H9 (cell line): ENCODE results near the gene SIPA1L3. TPM values are rescaled to one million over a fixed set of nuclear protein-coding genes. Genes with fewer than 3 reads are reported as not detected.
A peak's percentile ranks its signal among the peaks of the same experiment; 100 is the strongest.

ENCODE experiments used
- DNase-seq: peaks from one replicate; pipeline ENCODE4 v3.0.0-alpha.2; 2017
- H2AFZ ChIP-seq: one replicate; pipeline ENCODE4 v1.6.1; 2013; ENCODE audit warnings: mild to moderate bottlenecking, low read length, control low read depth, moderate library complexity
- H2AK5ac ChIP-seq: 2 replicates; pipeline ENCODE4 v1.6.1; 2013; ENCODE audit warnings: low read length, control low read depth, mixed read lengths; ENCODE audit not compliant: insufficient read length
- H2BK120ac ChIP-seq: one replicate; pipeline ENCODE4 v1.6.1; 2013; ENCODE audit warnings: low read depth, mild to moderate bottlenecking, low read length, control low read depth, inconsistent platforms; ENCODE audit not compliant: poor library complexity, severe bottlenecking
- H2BK12ac ChIP-seq: 2 replicates; pipeline ENCODE4 v1.6.1; 2013; ENCODE audit warnings: low read length, control low read depth, mixed read lengths, low read depth; ENCODE audit not compliant: insufficient read length
- H2BK15ac ChIP-seq: 2 replicates; pipeline ENCODE4 v1.6.1; 2013; ENCODE audit warnings: low read depth, low read length, control low read depth
- H2BK20ac ChIP-seq: one replicate; pipeline ENCODE4 v1.6.1; 2013; ENCODE audit warnings: low read depth, mild to moderate bottlenecking, low read length, control low read depth, inconsistent platforms; ENCODE audit not compliant: poor library complexity, severe bottlenecking
- H2BK5ac ChIP-seq: 2 replicates; pipeline ENCODE4 v1.6.1; 2013; ENCODE audit warnings: low read length, control low read depth, mixed read lengths; ENCODE audit not compliant: insufficient read length
- H3K14ac ChIP-seq: 2 replicates; pipeline ENCODE4 v1.6.1; 2013; ENCODE audit warnings: low read length, control low read depth; ENCODE audit not compliant: insufficient read depth
- H3K18ac ChIP-seq: 2 replicates; pipeline ENCODE4 v1.6.1; 2013; ENCODE audit warnings: low read depth, mild to moderate bottlenecking, mixed read lengths, low read length, control low read depth; ENCODE audit not compliant: insufficient read length
- H3K23ac ChIP-seq: 2 replicates; pipeline ENCODE4 v1.6.1; 2013; ENCODE audit warnings: low read length, control low read depth, mixed read lengths, low read depth; ENCODE audit not compliant: insufficient read length
- H3K23me2 ChIP-seq: 2 replicates; pipeline ENCODE4 v1.6.1; 2013; ENCODE audit warnings: low read depth, mild to moderate bottlenecking, mixed read lengths, low read length, control low read depth; ENCODE audit not compliant: insufficient read length, poor library complexity, severe bottlenecking
- H3K27ac ChIP-seq: 2 replicates; pipeline ENCODE4 v1.5.1; 2013; ENCODE audit warnings: low read length, control low read depth, mixed read lengths, low read depth; ENCODE audit not compliant: insufficient read length
- H3K27me3 ChIP-seq: 2 replicates; pipeline ENCODE4 v1.6.1; 2013; ENCODE audit warnings: low read length, control low read depth, inconsistent platforms; ENCODE audit not compliant: insufficient read depth
- H3K4ac ChIP-seq: 2 replicates; pipeline ENCODE4 v1.6.1; 2013; ENCODE audit warnings: low read depth, mild to moderate bottlenecking, control low read depth, inconsistent platforms, low read length, moderate library complexity
- H3K4me1 ChIP-seq: 2 replicates; pipeline ENCODE4 v1.6.1; 2013; ENCODE audit warnings: low read length, control low read depth, inconsistent platforms; ENCODE audit not compliant: insufficient read depth
- H3K4me2 ChIP-seq: 2 replicates; pipeline ENCODE4 v1.6.1; 2013; ENCODE audit warnings: low read length, control low read depth, mixed read lengths; ENCODE audit not compliant: insufficient read length, insufficient read depth
- H3K56ac ChIP-seq: 2 replicates; pipeline ENCODE4 v1.6.1; 2013; ENCODE audit warnings: low read depth, mild to moderate bottlenecking, mixed read lengths, low read length, control low read depth; ENCODE audit not compliant: insufficient read length
- H3K79me1 ChIP-seq: 2 replicates; pipeline ENCODE4 v1.6.1; 2013; ENCODE audit warnings: low read depth, mild to moderate bottlenecking, moderate library complexity, low read length, control low read depth, inconsistent platforms; ENCODE audit not compliant: insufficient read depth, poor library complexity, severe bottlenecking
- H3K79me2 ChIP-seq: 2 replicates; pipeline ENCODE4 v1.6.1; 2013; ENCODE audit warnings: low read length, control low read depth, inconsistent platforms; ENCODE audit not compliant: insufficient read depth
- H3K9ac ChIP-seq: 2 replicates; pipeline ENCODE4 v1.6.1; 2013; ENCODE audit warnings: low read length, control low read depth, mixed read lengths; ENCODE audit not compliant: insufficient read length; ENCODE audit errors: extremely low read depth
- H3K9me3 ChIP-seq: one replicate; pipeline ENCODE4 v1.6.1; 2013; ENCODE audit warnings: low read depth, low read length, inconsistent platforms; ENCODE audit not compliant: control insufficient read depth
- H3T11ph ChIP-seq: one replicate; pipeline ENCODE4 v1.6.1; 2013; ENCODE audit warnings: mild to moderate bottlenecking, low read length, control low read depth, inconsistent platforms
- H4K20me1 ChIP-seq: one replicate; pipeline ENCODE4 v1.6.1; 2013; ENCODE audit not compliant: control insufficient read depth, insufficient read length, insufficient read depth
- H4K5ac ChIP-seq: 2 replicates; pipeline ENCODE4 v1.6.1; 2013; ENCODE audit warnings: low read depth, mild to moderate bottlenecking, mixed read lengths, low read length, control low read depth; ENCODE audit not compliant: insufficient read length
- H4K8ac ChIP-seq: replicated peaks from 2 replicates; pipeline ENCODE4 v1.6.1; 2013; ENCODE audit warnings: low read length, control low read depth, mixed read lengths, low read depth; ENCODE audit not compliant: insufficient read length
- H4K91ac ChIP-seq: 2 replicates; pipeline ENCODE4 v1.6.1; 2013; ENCODE audit warnings: low read depth, mild to moderate bottlenecking, moderate library complexity, mixed read lengths, low read length, control low read depth; ENCODE audit not compliant: insufficient read length
- H3K27ac Mint-ChIP-seq, 3 experiments: 2 replicates in 2 of 3; 3 replicates in 1 of 3; pipeline ENCODE4 v1.8.0; 2020 to 2021; ENCODE audit warnings: mixed read lengths in 3 of 3, mild to moderate bottlenecking in 1 of 3, moderate library complexity in 1 of 3
- H3K27me3 Mint-ChIP-seq: 2 replicates; pipeline ENCODE4 v1.8.0; 2021; ENCODE audit warnings: low read depth, mild to moderate bottlenecking, moderate library complexity, mixed read lengths
- H3K36me3 Mint-ChIP-seq, 3 experiments: 2 replicates in 2 of 3; 3 replicates in 1 of 3; pipeline ENCODE4 v1.8.0; 2020 to 2021; ENCODE audit warnings: low read depth in 3 of 3, mixed read lengths in 3 of 3; ENCODE audit not compliant: insufficient read depth in 1 of 3
- H3K4me1 Mint-ChIP-seq, 2 experiments: 2 replicates each; pipeline ENCODE4 v1.8.0; 2020; ENCODE audit warnings: mixed read lengths in 2 of 2
- H3K4me3 Mint-ChIP-seq, 2 experiments: 2 replicates in 1 of 2; 3 replicates in 1 of 2; pipeline ENCODE4 v1.8.0; 2020 to 2021; ENCODE audit warnings: mild to moderate bottlenecking in 2 of 2, mixed read lengths in 2 of 2, moderate library complexity in 1 of 2
- H3K9me3 Mint-ChIP-seq, 2 experiments: 2 replicates in 1 of 2; 3 replicates in 1 of 2; pipeline ENCODE4 v1.8.0; 2020; ENCODE audit warnings: mild to moderate bottlenecking in 2 of 2, mixed read lengths in 2 of 2, moderate library complexity in 1 of 2
- CTCF ChIP-seq: fragments of 200-600 bp; sonication (generic); conservative IDR thresholded peaks from 3 replicates; pipeline ENCODE4 v1.8.0; 2021; ENCODE audit warnings: antibody characterized with exemption, mild to moderate bottlenecking
- WGBS: extraction: QIAGEN DNeasy Blood & Tissue Kit; methylation state at CpG from one replicate; pipeline ENCODE4 v1.1.7; 2013; ENCODE audit warnings: missing lambda C conversion rate, low lambda C conversion rate, mixed read lengths; ENCODE audit not compliant: insufficient read length; ENCODE audit errors: extremely low coverage; 5-methylcytosine and 5-hydroxymethylcytosine counted together
- total RNA-seq: library from RNA; stranded (reverse); gene quantifications from 2 replicates; pipeline ENCODE4 v1.2.1, GENCODE V29; 2021

SIPA1L3 gene
- total RNA-seq, 1 experiment from 2014 or later, result 40.1 TPM

- Histone ChIP-seq H2AK5ac (no peak overlapping the region), H3K79me2 (peaks cover 3% of the 10 kb centered on the region; the same call in 1 of the 2 replicates), H3K9me3 (no peaks in the 10 kb centered on the region), H3K9ac (no peak overlapping the region), H2BK120ac (no peak overlapping the region), H3K79me1 (no peaks in the 10 kb centered on the region), H3K27ac (no peak overlapping the region), H3K27me3 (no peaks in the 10 kb centered on the region), H2BK20ac (no peak overlapping the region), H3K4me1 (peaks cover 11% of the 10 kb centered on the region; the same call in 1 of the 2 replicates), H2AFZ (no peak overlapping the region), H3K23ac (no peak overlapping the region), H3K23me2 (no peaks in the 10 kb centered on the region), H3K4ac (no peak overlapping the region), H4K8ac (no peak overlapping the region), H3K18ac (peak overlapping the region; percentile 41), H4K5ac (no peak overlapping the region), H2BK15ac (no peak overlapping the region), H3T11ph (no peak overlapping the region), H3K4me2 (peak overlapping the region; percentile 26), H3K56ac (no peak overlapping the region), H2BK12ac (no peak overlapping the region), H2BK5ac (no peak overlapping the region), H3K14ac (no peak overlapping the region; the same call in 1 of the 2 replicates), H4K20me1 (no peaks in the 10 kb centered on the region), H4K91ac (no peak overlapping the region)
- Mint-ChIP-seq H3K9me3 (no peaks in the 10 kb centered on the region), H3K4me1 (peaks cover 53 to 58% of the 10 kb centered on the region in 2 experiments), H3K27me3 (no peaks in the 10 kb centered on the region), H3K4me3 (no peak overlapping the region; a peak in 1 of 5 replicates), H3K36me3 (peaks cover 12 to 23% (median 15%) of the 10 kb centered on the region in 3 experiments), H3K27ac (peak overlapping the region; percentile 40 to 92 (median 62); a peak in 6 of 7 replicates)
- DNase-seq, result peak; percentile 62
- no CpG with 5 or more reads among the region's 17 CpGs for WGBS
- TF ChIP-seq CTCF, result peak; percentile 45
These were observed 126.9 kb downstream of the SIPA1L3 start for GRCh38 chr19:38033658-38034491.
